Lower leg skin (tissue), 3 donors: ENCODE data around the gene KCNMA1.

ENCODE experiments used
- POLR2A ChIP-seq, 2 donors: fragments of 450-650 bp; IDR thresholded peaks; one replicate each; pipeline ENCODE4 v1.6.1; 2016 to 2017; ENCODE audit warnings: antibody characterized with exemption in 2 of 2, mild to moderate bottlenecking in 1 of 2, moderate library complexity in 1 of 2
- TF ChIP-seq, protein P1 (sequence below), 3 donors: fragments of 450-650 bp; IDR thresholded peaks; one replicate each; pipeline ENCODE4 v1.5.1; 2016; ENCODE audit warnings: antibody characterized with exemption in 3 of 3, mild to moderate bottlenecking in 3 of 3, moderate library complexity in 2 of 3

DNA sequence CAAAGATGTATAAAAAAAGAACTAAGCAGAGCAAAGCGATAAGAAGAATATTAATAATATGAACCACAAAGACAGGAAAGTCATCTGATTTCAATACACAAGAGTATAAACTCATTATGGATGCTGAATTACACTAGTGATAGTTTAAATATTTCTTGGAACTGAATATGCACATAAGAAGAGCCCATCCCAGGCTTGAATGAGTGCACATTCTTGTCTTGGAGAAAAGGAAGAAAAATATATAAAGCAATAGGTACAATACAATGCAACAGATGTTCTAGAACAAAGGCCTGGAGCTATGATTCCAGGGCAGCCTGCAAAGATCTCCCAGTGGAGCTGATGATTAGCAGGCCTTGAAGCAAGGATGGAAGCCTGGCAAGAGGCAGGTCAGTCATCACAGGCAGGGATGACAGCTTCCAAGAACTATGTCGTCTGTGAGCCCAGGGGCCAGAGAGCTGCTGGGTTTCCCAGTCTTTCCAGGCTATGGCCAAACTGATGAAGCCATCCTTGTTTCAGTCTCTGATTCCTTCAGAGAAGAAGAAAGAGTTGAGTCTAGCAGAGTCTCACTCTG lies 277.6 kb downstream of the KCNMA1 start:
- TF ChIP-seq, protein P1, sequence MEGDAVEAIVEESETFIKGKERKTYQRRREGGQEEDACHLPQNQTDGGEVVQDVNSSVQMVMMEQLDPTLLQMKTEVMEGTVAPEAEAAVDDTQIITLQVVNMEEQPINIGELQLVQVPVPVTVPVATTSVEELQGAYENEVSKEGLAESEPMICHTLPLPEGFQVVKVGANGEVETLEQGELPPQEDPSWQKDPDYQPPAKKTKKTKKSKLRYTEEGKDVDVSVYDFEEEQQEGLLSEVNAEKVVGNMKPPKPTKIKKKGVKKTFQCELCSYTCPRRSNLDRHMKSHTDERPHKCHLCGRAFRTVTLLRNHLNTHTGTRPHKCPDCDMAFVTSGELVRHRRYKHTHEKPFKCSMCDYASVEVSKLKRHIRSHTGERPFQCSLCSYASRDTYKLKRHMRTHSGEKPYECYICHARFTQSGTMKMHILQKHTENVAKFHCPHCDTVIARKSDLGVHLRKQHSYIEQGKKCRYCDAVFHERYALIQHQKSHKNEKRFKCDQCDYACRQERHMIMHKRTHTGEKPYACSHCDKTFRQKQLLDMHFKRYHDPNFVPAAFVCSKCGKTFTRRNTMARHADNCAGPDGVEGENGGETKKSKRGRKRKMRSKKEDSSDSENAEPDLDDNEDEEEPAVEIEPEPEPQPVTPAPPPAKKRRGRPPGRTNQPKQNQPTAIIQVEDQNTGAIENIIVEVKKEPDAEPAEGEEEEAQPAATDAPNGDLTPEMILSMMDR (IDR thresholded peaks at IDR 0.05), result no peak
- no peak for TF ChIP-seq POLR2A (IDR thresholded peaks at IDR 0.05)
